MM.1S (cell line): Measurements from ENCODE around the gene SULF2.

Experiments used
- DNase-seq: peaks from one replicate; pipeline ENCODE4 v3.0.0-alpha.2; 2015
- H2AFZ ChIP-seq: fragments of 300-600 bp; sonication (generic); 2 replicates; pipeline ENCODE4 v1.6.0; 2016; ENCODE audit warnings: antibody characterized with exemption, low read length
- H3F3A ChIP-seq: fragments of 300-600 bp; sonication (generic); 2 replicates; pipeline ENCODE4 v1.6.1; 2016; ENCODE audit warnings: mild to moderate bottlenecking, antibody characterized with exemption, low read length, moderate library complexity, mixed read lengths; ENCODE audit not compliant: insufficient read depth
- H3K27ac ChIP-seq: fragments of 300-600 bp; sonication (generic); 2 replicates; pipeline ENCODE4 v1.5.1; 2016; ENCODE audit warnings: mild to moderate bottlenecking, low read length
- H3K27me3 ChIP-seq: fragments of 300-600 bp; sonication (generic); replicated peaks from 2 replicates; pipeline ENCODE4 v1.6.0; 2016; ENCODE audit warnings: low read length; ENCODE audit not compliant: insufficient read depth
- H3K36me3 ChIP-seq: fragments of 300-600 bp; sonication (generic); replicated peaks from 2 replicates; pipeline ENCODE4 v1.6.1; 2016; ENCODE audit warnings: mild to moderate bottlenecking, low read length, mixed read lengths; ENCODE audit not compliant: insufficient read depth
- H3K4me1 ChIP-seq: fragments of 300-600 bp; sonication (generic); 2 replicates; pipeline ENCODE4 v1.6.1; 2016; ENCODE audit warnings: low read length, mixed read lengths
- H3K4me2 ChIP-seq: fragments of 300-600 bp; sonication (generic); 2 replicates; pipeline ENCODE4 v1.6.0; 2016; ENCODE audit warnings: low read depth, low read length
- H3K4me3 ChIP-seq: fragments of 300-600 bp; sonication (generic); 2 replicates; pipeline ENCODE4 v1.5.1; 2016; ENCODE audit warnings: low read length, mixed read lengths
- H3K79me2 ChIP-seq: fragments of 300-600 bp; sonication (generic); 2 replicates; pipeline ENCODE4 v1.6.1; 2016; ENCODE audit warnings: mixed run types, low read length, mixed read lengths
- H3K9ac ChIP-seq: fragments of 300-600 bp; sonication (generic); 2 replicates; pipeline ENCODE4 v1.6.1; 2016; ENCODE audit warnings: low read length, mixed read lengths
- H3K9me2 ChIP-seq: fragments of 300-600 bp; sonication (generic); replicated peaks from 2 replicates; pipeline ENCODE4 v1.6.1; 2016; ENCODE audit warnings: mild to moderate bottlenecking, low read length, mixed read lengths; ENCODE audit not compliant: insufficient read depth
- H3K9me3 ChIP-seq: fragments of 300-600 bp; sonication (generic); replicated peaks from 2 replicates; pipeline ENCODE4 v1.6.1; 2016; ENCODE audit warnings: mild to moderate bottlenecking, low read length, mixed read lengths; ENCODE audit not compliant: insufficient read depth
- H4K20me1 ChIP-seq: fragments of 300-600 bp; sonication (generic); 2 replicates; pipeline ENCODE4 v1.6.1; 2016; ENCODE audit warnings: mild to moderate bottlenecking, low read length, moderate library complexity, mixed read lengths; ENCODE audit not compliant: insufficient read depth
- EZH2 ChIP-seq: fragments of 300-600 bp; sonication (generic); optimal IDR thresholded peaks from 2 replicates; pipeline ENCODE3; 2017; ENCODE audit warnings: low read depth, mild to moderate bottlenecking, antibody characterized with exemption, low read length, mixed read lengths
- EZH2phosphoT487 ChIP-seq: fragments of 300-600 bp; sonication (generic); IDR thresholded peaks from 2 replicates; pipeline ENCODE4 v1.6.1; 2018; ENCODE audit warnings: antibody characterized with exemption, low read length
- TF ChIP-seq, protein P1 (sequence below): fragments of 300-600 bp; sonication (generic); IDR thresholded peaks from 2 replicates; pipeline ENCODE4 v1.5.1; 2016; ENCODE audit warnings: antibody characterized with exemption, low read length, mixed read lengths

SULF2 gene

DNA sequence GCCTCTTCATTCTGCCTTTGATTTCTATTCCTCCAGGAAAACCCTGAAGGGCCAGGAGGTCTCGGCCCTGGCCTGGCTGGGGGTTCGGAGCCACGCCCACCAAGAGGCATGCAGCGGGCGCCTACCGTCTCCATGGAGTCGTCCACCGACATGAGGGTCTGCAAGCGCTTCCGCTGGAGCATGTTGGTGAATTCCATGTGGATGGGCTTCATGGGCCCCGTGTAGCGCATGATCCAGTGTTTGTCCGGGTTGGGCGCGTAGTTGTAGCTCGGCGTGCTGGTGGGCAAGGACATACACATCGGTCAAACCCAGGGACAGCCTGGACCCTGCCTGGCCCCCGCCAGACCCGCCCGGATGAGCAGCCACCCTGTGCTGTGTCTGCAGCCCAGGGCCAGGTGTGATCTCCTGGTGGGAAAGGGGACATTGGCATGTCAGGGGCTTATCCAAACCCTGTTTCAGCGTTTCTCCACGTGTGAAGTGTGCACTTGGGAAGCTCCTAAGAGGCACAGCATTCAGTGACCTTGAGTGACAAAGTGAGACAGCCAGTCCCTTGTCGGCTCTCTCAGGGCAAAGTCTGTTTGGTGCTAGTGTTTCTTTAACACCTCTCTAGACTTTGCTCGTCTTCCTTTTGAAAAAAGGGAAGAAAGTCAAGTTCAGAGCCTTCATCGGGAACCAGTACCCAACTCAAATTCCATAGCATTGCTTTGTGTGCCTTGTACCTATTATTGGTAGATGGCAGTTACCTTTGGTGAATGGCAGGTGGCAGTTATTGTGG is 100.8 kb downstream of the SULF2 start:
- H3K27me3 ChIP-seq: no peaks in the 10 kb centered on the region
- TF ChIP-seq EZH2phosphoT487: no peak
- TF ChIP-seq, protein P1, sequence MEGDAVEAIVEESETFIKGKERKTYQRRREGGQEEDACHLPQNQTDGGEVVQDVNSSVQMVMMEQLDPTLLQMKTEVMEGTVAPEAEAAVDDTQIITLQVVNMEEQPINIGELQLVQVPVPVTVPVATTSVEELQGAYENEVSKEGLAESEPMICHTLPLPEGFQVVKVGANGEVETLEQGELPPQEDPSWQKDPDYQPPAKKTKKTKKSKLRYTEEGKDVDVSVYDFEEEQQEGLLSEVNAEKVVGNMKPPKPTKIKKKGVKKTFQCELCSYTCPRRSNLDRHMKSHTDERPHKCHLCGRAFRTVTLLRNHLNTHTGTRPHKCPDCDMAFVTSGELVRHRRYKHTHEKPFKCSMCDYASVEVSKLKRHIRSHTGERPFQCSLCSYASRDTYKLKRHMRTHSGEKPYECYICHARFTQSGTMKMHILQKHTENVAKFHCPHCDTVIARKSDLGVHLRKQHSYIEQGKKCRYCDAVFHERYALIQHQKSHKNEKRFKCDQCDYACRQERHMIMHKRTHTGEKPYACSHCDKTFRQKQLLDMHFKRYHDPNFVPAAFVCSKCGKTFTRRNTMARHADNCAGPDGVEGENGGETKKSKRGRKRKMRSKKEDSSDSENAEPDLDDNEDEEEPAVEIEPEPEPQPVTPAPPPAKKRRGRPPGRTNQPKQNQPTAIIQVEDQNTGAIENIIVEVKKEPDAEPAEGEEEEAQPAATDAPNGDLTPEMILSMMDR: no peak
- TF ChIP-seq EZH2: no peak
- no peak overlapping the region for H2AFZ ChIP-seq
- H3K36me3 ChIP-seq: peaks cover 3% of the 10 kb centered on the region
- H3K79me2 ChIP-seq: no peaks in the 10 kb centered on the region
- no peaks in the 10 kb centered on the region for H3K9me2 ChIP-seq
- DNase-seq: no peak
- no peak overlapping the region for H3K9ac ChIP-seq
- H4K20me1 ChIP-seq: no peaks in the 10 kb centered on the region
- no peak overlapping the region for H3K27ac ChIP-seq
- H3K4me2 ChIP-seq: no peak overlapping the region
- no peaks in the 10 kb centered on the region for H3F3A ChIP-seq
- H3K9me3 ChIP-seq: no peaks in the 10 kb centered on the region
- no peak overlapping the region for H3K4me3 ChIP-seq
- no peaks in the 10 kb centered on the region for H3K4me1 ChIP-seq

DNA sequence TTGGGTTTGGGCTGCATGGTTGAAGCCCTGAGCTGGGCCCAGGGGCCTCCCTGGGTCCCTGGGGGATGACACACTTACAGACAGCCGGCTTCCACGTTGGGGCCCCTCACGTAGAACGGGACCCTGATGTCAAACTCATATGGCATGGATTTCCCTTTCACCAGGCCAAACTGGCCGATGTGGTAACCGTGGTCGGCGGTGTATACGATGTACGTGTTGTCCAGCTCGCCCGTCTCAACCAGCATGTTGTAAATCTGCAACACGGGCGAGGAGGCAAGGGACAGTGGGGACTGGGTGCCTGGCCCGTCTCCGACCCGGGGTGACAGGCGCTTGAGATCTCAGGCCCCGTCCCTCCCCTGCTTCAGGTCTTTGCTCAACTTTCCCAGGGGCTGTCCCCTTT is 102.4 kb downstream of the SULF2 start:
- H4K20me1 ChIP-seq: no peaks in the 10 kb centered on the region

DNA sequence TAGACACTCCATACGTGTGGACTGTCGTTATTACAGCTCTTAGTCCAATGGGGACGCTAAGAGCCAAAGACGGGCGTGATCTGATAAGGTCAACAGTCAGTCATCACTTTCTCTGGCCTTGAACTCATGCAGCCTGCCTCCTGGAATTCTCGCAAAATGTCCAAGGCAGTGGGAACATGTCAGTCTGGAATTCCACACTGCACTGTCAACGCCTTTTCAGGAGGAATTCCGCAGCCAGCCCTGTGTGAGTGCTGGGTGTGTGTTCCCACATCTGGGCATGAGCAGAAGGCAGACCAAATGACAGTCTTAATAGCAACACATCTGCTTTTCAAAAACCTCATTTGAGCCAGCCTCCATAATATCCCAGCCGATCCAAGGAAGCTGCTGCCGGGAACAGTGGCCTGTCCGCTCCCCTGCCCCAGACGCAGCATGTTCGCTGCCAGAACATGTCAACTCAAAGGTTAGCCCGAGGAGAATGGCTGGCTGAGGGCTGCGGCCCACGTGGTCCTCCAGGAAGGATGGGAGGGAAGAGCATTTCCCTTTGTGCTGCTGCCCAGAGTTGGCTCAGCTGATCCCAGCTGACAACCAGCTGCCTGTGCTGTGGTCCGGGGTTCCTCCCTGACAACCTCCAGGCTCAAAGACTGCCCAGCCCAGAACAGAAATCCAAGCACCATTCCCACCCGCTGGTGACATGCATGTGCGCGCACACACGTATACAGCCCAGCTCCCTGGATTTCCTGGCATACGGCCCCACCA is 103.1 kb downstream of the SULF2 start:
- H3K4me3 ChIP-seq: no peak overlapping the region
- TF ChIP-seq EZH2phosphoT487 (no peak), EZH2 (no peak)
- TF ChIP-seq, protein P1: no peak
- no peaks in the 10 kb centered on the region for H4K20me1 ChIP-seq
- no peaks in the 10 kb centered on the region for H3F3A ChIP-seq
- no peak overlapping the region for H3K4me2 ChIP-seq
- H3K79me2 ChIP-seq: no peaks in the 10 kb centered on the region
- no peaks in the 10 kb centered on the region for H3K9me2 ChIP-seq
- DNase-seq: no peak
- no peaks in the 10 kb centered on the region for H3K27me3 ChIP-seq
- no peaks in the 10 kb centered on the region for H3K9me3 ChIP-seq
- no peak overlapping the region for H3K27ac ChIP-seq
- no peaks in the 10 kb centered on the region for H3K4me1 ChIP-seq
- no peak overlapping the region for H2AFZ ChIP-seq
- H3K36me3 ChIP-seq: no peaks in the 10 kb centered on the region; the same call in none of the 2 replicates
- no peak overlapping the region for H3K9ac ChIP-seq

More for the DNA sequence above, 102.4 kb downstream of the SULF2 start:
- H3K27me3 ChIP-seq: no peaks in the 10 kb centered on the region
- H3K9me2 ChIP-seq: no peaks in the 10 kb centered on the region
- no peak overlapping the region for H3K4me2 ChIP-seq
- TF ChIP-seq EZH2phosphoT487 (no peak), EZH2 (no peak)
- TF ChIP-seq, protein P1: no peak
- H3F3A ChIP-seq: no peaks in the 10 kb centered on the region
- no peaks in the 10 kb centered on the region for H3K4me1 ChIP-seq
- DNase-seq: no peak
- peaks cover 3% of the 10 kb centered on the region for H3K36me3 ChIP-seq
- no peak overlapping the region for H3K9ac ChIP-seq
- no peak overlapping the region for H2AFZ ChIP-seq
- H3K79me2 ChIP-seq: no peaks in the 10 kb centered on the region
- no peaks in the 10 kb centered on the region for H3K9me3 ChIP-seq
- H3K27ac ChIP-seq: no peak overlapping the region
- H3K4me3 ChIP-seq: no peak overlapping the region
